ES-I3 (cell line): ENCODE results near the gene KIF19.
"Not testable (repeated sequence)": the region's sequence is repeated elsewhere in the genome, so short reads cannot be mapped to it uniquely, and the experiment has no call there.

Experiments used
- H3K36me3 ChIP-seq: 2 replicates; pipeline ENCODE4 v1.6.1; 2013; ENCODE audit warnings: mild to moderate bottlenecking, low read length, control low read depth, moderate library complexity; ENCODE audit not compliant: insufficient read depth
- H3K4me1 ChIP-seq: 2 replicates; pipeline ENCODE4 v1.6.1; 2013; ENCODE audit warnings: mild to moderate bottlenecking, control low read depth, low read length; ENCODE audit not compliant: insufficient read depth
- H3K9ac ChIP-seq: 2 replicates; pipeline ENCODE4 v1.6.1; 2013; ENCODE audit warnings: low read depth, mild to moderate bottlenecking, low read length, moderate library complexity
- H3K9me3 ChIP-seq: 2 replicates; pipeline ENCODE4 v1.6.1; 2013; ENCODE audit warnings: mild to moderate bottlenecking, low read length, moderate library complexity; ENCODE audit not compliant: control insufficient read depth, insufficient read depth

KIF19 gene

DNA sequence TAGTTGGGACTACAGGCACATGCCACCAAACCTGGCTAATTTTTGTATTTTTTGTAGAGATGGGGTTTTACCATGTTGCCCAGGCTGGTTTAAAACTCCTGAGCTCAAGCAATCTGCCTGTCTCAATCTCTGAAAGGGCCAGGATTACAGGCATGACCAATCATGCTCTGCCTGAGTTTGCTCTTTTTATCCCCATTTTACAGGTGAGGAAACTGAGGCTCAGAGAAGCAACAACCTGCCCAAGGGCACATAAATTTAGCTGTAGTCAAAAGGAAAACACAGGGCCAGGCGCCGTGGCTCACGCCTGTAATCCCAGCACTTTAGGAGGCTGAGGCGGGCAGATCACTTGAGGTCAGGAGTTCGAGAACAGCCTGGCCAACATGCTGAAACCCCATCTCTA, 79.3 kb downstream of the KIF19 start:
- not testable (repeated sequence) for H3K9me3 ChIP-seq, H3K36me3 ChIP-seq, H3K9ac ChIP-seq
- H3K4me1 ChIP-seq = peaks cover 20% of the 10 kb centered on the region
